Measurements from ENCODE around the gene SPOCK2. TPM values are rescaled to one million over a fixed set of nuclear protein-coding genes. Genes with fewer than 3 reads are reported as not detected.
"Not testable (repeated sequence)": the region's sequence is repeated elsewhere in the genome, so short reads cannot be mapped to it uniquely, and the experiment has no call there.

SPOCK2 gene
- 0.24 TPM for total RNA-seq (ENCODE audit: insufficient read depth, low replicate concordance)

- no peak for DNase-seq (ENCODE audit: low spot score)
These were observed at the start of gene SPOCK2 for GRCh38 chr10:72087969-72088888. Gene SPOCK2, minus strand, starts transcription at chr10:72088551. Its CDS starts 223 bp downstream, at chr10:72088328.

GRCh38 chr10:72137583-72137982, 49.2 kb upstream of the SPOCK2 start:
- DNase-seq (ENCODE audit: low spot score), result no peak

GRCh38 chr10:72136225-72136624, 47.9 kb upstream of the SPOCK2 start:
- DNase-seq (ENCODE audit: low spot score), result not testable (repeated sequence)

- no peak for DNase-seq (ENCODE audit: low spot score)
These were observed 46.7 kb upstream of the SPOCK2 start for GRCh38 chr10:72134785-72135767.

GRCh38 chr10:72133517-72133916, 45.2 kb upstream of the SPOCK2 start:
- peak; percentile 25 for DNase-seq (ENCODE audit: low spot score)

- DNase-seq (ENCODE audit: low spot score), result no peak
These were observed 44.5 kb upstream of the SPOCK2 start for GRCh38 chr10:72132854-72133253.

- no peak for DNase-seq (ENCODE audit: low spot score)
These were observed 39.2 kb upstream of the SPOCK2 start for GRCh38 chr10:72127571-72127970.

GRCh38 chr10:72126872-72127232, 38.5 kb upstream of the SPOCK2 start:
- DNase-seq (ENCODE audit: low spot score), result no peak

- no peak for DNase-seq (ENCODE audit: low spot score)
These were observed 38.0 kb upstream of the SPOCK2 start for GRCh38 chr10:72126184-72126871.

- no peak for DNase-seq (ENCODE audit: low spot score)
These were observed 36.6 kb upstream of the SPOCK2 start for GRCh38 chr10:72124989-72125388.

- no peak for DNase-seq (ENCODE audit: low spot score)
These were observed 36.0 kb upstream of the SPOCK2 start for GRCh38 chr10:72124381-72124780.

GRCh38 chr10:72123616-72124015, 35.3 kb upstream of the SPOCK2 start:
- no peak for DNase-seq (ENCODE audit: low spot score)

GRCh38 chr10:72122221-72122620, 33.9 kb upstream of the SPOCK2 start:
- DNase-seq (ENCODE audit: low spot score), result no peak

- DNase-seq (ENCODE audit: low spot score), result no peak
These were observed 33.0 kb upstream of the SPOCK2 start for GRCh38 chr10:72121389-72121788.

GRCh38 chr10:72116372-72116771, 28.0 kb upstream of the SPOCK2 start:
- DNase-seq (ENCODE audit: low spot score), result no peak

GRCh38 chr10:72114706-72115450, 26.5 kb upstream of the SPOCK2 start:
- no peak for DNase-seq (ENCODE audit: low spot score)

GRCh38 chr10:72110673-72111401, 22.5 kb upstream of the SPOCK2 start:
- DNase-seq (ENCODE audit: low spot score), result no peak

GRCh38 chr10:72109636-72110157, 21.3 kb upstream of the SPOCK2 start:
- no peak for DNase-seq (ENCODE audit: low spot score)

- DNase-seq (ENCODE audit: low spot score), result no peak
These were observed 20.7 kb upstream of the SPOCK2 start for GRCh38 chr10:72108830-72109635.

Measured in umbilical cord (tissue), 2 donors.